ENCODE measurements around the gene AVP.
"Not testable (repeated sequence)": the region's sequence is repeated elsewhere in the genome, so short reads cannot be mapped to it uniquely, and the experiment has no call there.

DNA sequence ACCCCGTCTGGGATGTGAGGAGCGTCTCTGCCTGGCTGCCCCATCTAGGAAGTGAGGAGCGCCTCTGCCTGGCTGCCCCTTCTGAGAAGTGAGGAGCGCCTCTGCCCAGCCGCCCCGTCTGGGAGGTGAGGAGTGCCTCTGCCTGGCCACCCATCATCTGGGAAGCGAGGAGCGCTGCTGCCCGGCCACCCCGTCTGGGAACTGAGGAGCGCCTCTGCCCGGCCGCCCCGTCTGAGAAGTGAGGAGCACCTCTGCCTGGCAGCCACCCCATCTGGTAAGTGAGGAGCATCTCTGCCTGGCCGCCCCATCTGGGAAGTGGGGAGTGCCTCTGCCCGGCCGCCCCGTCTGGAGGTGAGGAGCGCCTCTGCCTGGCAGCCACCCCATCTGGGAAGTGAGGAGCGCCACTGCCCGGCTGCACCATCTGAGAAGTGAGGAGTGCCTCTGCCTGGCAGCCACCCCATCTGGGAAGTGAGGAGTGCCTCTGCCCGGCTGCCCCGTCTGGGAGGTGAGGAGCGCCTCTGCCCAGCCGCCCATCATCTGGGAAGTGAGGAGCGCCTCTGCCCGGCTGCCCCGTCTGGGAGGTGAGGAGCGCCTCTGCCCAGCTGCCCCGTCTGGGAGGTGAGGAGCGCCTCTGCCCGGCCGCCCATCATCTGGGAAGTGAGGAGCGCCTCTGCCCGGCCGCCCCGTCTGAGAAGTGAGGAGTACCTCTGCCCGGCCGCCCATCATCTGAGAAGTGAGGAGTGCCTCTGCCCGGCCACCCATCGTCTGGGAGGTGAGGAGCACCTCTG lies 40.4 kb upstream of the AVP start:
- TF ChIP-seq, protein P1, sequence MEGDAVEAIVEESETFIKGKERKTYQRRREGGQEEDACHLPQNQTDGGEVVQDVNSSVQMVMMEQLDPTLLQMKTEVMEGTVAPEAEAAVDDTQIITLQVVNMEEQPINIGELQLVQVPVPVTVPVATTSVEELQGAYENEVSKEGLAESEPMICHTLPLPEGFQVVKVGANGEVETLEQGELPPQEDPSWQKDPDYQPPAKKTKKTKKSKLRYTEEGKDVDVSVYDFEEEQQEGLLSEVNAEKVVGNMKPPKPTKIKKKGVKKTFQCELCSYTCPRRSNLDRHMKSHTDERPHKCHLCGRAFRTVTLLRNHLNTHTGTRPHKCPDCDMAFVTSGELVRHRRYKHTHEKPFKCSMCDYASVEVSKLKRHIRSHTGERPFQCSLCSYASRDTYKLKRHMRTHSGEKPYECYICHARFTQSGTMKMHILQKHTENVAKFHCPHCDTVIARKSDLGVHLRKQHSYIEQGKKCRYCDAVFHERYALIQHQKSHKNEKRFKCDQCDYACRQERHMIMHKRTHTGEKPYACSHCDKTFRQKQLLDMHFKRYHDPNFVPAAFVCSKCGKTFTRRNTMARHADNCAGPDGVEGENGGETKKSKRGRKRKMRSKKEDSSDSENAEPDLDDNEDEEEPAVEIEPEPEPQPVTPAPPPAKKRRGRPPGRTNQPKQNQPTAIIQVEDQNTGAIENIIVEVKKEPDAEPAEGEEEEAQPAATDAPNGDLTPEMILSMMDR (IDR thresholded peaks at IDR 0.05), result not testable (repeated sequence)
- TF ChIP-seq POLR2A (IDR thresholded peaks at IDR 0.05), result not testable (repeated sequence)

Measured in uterus (tissue), 2 donors.